Measurements from ENCODE around the gene EVL. TPM values are rescaled to one million over a fixed set of nuclear protein-coding genes. Genes with fewer than 3 reads are reported as not detected.
"Not testable (repeated sequence)": the region's sequence is repeated elsewhere in the genome, so short reads cannot be mapped to it uniquely, and the experiment has no call there.

The EVL gene
- total RNA-seq, 1 donor from 2014 or later, result 11.7 TPM

DNA sequence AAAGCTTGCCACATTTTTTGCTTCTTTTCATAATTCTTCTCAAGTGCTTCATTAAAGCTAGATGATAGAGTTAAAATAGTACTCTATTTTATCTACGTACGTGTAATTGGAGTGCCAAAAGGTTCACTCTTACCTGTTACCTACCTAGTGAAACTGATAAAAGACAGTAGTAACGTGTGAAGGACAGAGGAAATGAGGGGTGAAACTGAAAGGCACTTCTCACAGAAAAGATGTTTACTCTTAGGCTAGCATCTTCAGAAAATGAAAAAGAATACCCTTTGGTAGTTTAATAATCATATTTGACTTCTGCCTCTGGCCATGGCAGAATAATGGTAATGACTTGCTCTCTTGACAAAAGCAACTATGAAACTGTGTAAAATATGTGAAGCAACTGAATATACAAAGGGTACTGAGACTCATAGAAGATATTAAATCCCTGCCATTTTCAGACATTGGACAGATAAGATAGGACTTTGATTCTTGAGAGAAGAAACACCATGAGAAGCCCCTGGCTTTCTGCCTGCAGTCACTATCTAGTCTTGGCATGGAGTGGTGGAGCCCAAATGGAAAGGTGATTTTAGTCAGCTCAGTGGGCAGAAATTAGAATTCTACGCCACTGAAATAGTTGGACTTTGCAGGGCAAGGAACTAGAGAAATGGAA, 6.3 kb upstream of the EVL start:
- no peak overlapping the region for H3K4me3 ChIP-seq
- no peak for DNase-seq (ENCODE audit: low spot score in 2 of 2)
- TF ChIP-seq, protein P1, sequence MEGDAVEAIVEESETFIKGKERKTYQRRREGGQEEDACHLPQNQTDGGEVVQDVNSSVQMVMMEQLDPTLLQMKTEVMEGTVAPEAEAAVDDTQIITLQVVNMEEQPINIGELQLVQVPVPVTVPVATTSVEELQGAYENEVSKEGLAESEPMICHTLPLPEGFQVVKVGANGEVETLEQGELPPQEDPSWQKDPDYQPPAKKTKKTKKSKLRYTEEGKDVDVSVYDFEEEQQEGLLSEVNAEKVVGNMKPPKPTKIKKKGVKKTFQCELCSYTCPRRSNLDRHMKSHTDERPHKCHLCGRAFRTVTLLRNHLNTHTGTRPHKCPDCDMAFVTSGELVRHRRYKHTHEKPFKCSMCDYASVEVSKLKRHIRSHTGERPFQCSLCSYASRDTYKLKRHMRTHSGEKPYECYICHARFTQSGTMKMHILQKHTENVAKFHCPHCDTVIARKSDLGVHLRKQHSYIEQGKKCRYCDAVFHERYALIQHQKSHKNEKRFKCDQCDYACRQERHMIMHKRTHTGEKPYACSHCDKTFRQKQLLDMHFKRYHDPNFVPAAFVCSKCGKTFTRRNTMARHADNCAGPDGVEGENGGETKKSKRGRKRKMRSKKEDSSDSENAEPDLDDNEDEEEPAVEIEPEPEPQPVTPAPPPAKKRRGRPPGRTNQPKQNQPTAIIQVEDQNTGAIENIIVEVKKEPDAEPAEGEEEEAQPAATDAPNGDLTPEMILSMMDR (IDR thresholded peaks at IDR 0.05), result no peak
- no peaks in the 10 kb centered on the region for H3K4me1 ChIP-seq
- H3K9me3 ChIP-seq, result no peaks in the 10 kb centered on the region
- H3K36me3 ChIP-seq, result no peaks in the 10 kb centered on the region
- no peak overlapping the region for H3K27ac ChIP-seq
- no peaks in the 10 kb centered on the region for H3K27me3 ChIP-seq
- intact Hi-C loops (cut with DNase I), result loop anchor here (5.0 kb wide), 1 partner anchor 48 kb away; no protein-coding TSS in a partner anchor

DNA sequence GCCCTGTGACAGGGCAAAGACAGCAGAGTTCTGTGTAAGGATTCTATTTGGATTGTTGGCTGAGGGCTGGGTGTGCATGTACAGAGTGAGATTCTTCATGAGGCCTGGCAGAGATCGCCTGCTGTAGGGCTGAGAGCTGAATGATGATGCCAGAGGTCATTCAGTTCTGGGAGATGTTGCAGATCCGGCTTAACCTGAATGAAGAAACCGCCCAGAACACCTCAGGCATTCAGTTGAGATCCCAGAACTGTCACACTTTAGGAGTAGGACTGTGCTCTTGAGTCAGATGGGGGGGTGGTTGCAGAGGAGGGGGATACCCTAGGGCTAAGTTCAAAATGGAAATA, 5.8 kb upstream of the EVL start:
- Histone ChIP-seq H3K27me3 (no peaks in the 10 kb centered on the region), H3K4me1 (no peaks in the 10 kb centered on the region), H3K36me3 (no peaks in the 10 kb centered on the region), H3K9me3 (no peaks in the 10 kb centered on the region), H3K4me3 (no peak overlapping the region), H3K27ac (no peak overlapping the region)
- intact Hi-C loops (cut with DNase I), result loop anchor here (5.0 kb wide), 1 partner anchor 48 kb away; no protein-coding TSS in a partner anchor
- no peak for DNase-seq (ENCODE audit: low spot score in 2 of 2)
- TF ChIP-seq, protein P1 (IDR thresholded peaks at IDR 0.05), result no peak

DNA sequence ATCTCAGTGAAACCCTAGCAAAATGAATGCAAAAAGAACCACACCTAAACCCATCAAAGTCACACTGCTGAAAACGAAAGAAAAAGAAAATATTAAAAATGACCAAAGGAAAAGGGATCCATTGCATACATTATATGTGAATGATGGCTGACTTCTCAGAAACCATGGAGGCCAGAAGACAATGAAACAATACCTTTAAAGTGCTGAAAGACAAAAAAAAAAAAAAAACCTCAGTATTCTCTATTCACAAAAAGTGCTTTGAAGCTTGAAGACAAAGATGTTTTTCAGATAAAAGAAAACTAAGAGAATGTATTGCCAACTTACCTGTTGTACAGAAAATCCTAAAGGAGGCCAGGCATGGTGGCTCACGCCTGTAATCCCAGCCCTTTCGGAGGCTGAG, 4.5 kb upstream of the EVL start:
- Histone ChIP-seq H3K27me3 (no peaks in the 10 kb centered on the region), H3K4me3 (no peak overlapping the region), H3K4me1 (no peaks in the 10 kb centered on the region), H3K9me3 (no peaks in the 10 kb centered on the region), H3K36me3 (no peaks in the 10 kb centered on the region), H3K27ac (no peak overlapping the region)
- intact Hi-C loops (cut with DNase I), result no loop called here
- DNase-seq (ENCODE audit: low spot score in 2 of 2), result no peak
- TF ChIP-seq, protein P1 (IDR thresholded peaks at IDR 0.05), result no peak

DNA sequence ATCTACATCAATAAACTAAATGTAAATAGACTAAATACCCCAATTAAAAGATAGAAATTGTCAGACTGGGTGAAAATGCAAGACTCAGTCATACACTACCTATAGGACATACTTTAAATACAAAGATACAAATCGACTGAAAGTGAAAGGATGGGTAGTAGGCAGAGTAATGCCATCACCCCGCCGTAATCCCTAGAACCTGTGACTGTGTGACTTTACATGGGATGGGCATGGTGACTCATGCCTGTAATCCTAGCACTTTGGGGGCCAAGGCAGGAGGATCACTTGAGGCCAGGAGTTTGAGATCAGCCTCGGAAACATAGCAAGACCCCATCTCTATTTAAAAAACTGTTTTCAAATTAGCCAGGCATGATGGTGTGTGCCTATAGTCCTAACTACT, 2.6 kb upstream of the EVL start:
- TF ChIP-seq, protein P1 (IDR thresholded peaks at IDR 0.05), result no peak
- Histone ChIP-seq H3K36me3 (no peaks in the 10 kb centered on the region), H3K27ac (no peak overlapping the region), H3K9me3 (no peaks in the 10 kb centered on the region), H3K27me3 (no peaks in the 10 kb centered on the region), H3K4me1 (no peaks in the 10 kb centered on the region), H3K4me3 (no peak overlapping the region)
- intact Hi-C loops (cut with DNase I), result no loop called here
- no peak for DNase-seq (ENCODE audit: low spot score in 2 of 2)

DNA sequence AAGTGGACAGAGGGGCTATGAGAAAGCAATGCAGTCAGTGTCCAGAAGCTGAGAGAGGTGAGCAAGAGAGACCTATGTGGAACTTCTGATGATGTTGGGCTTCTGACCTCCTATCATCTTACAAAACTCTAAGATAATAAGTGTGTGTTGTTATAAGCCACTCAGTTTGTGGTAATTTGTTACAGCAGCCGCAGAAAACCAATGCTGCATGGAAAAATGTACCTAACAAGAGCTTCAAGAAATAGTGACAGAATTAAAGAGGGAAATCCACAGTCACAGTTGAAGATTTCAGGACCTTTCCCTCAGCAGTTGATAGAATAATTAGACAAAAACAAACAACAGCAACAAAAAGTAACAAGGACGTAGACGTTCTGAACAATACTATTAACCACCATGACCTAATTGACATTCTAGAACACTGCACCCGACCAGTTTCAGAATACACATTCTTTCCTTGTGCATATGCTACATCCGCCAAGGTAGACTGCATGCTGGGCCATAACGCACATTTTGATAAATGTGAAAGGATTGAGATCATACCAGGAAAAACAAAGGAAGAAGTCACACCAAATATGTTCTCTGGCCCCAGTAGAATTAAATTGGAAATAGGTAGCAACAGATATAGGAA, 1.8 kb upstream of the EVL start:
- no peaks in the 10 kb centered on the region for H3K9me3 ChIP-seq
- H3K27me3 ChIP-seq, result no peaks in the 10 kb centered on the region
- H3K27ac ChIP-seq, result no peak overlapping the region
- H3K36me3 ChIP-seq, result no peaks in the 10 kb centered on the region
- TF ChIP-seq, protein P1 (IDR thresholded peaks at IDR 0.05), result no peak
- no peak overlapping the region for H3K4me3 ChIP-seq
- no peaks in the 10 kb centered on the region for H3K4me1 ChIP-seq
- no peak for DNase-seq (ENCODE audit: low spot score in 2 of 2)
- intact Hi-C loops (cut with DNase I), result no loop called here

DNA sequence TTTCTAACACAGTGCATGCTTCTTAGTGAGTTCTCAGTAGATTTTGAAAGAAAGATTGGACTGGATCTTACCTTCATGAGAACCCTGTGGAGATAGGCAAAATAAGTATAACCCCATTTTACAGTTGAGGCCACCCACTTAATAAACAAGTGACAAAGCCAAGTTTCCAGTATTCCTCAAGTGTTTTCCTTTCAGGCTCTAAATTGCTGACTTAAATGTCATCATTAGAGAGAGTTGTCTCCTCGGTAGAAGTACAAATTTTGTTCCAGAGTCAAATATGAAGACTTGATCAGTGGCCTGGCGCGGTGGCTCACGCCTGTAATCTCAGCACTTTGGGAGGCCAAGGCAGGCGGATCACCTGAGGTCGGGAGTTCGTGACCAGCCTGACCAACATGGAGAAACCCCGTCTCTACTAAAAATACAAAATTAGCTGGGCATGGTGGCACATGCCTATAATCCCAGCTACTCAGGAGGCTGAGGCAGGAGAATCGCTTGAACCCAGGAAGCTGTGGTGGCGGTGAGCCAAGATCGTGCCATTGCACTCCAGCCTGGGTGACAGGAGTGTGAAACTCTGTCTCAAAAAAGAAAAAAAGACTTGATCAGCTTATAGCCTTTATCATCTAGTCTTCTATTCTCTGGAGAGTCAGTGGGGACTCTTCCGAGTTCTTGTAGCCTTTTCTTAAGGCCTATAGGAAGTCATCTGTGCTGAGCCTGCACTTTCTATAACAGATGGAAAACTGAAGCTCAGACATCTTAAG, 708 bp upstream of the EVL start:
- DNase-seq (ENCODE audit: low spot score in 2 of 2); H3K9me3 ChIP-seq; intact Hi-C loops (cut with DNase I); H3K36me3 ChIP-seq; H3K4me1 ChIP-seq; H3K27me3 ChIP-seq: not testable (repeated sequence)
- H3K4me3 ChIP-seq, result peak overlapping the region in 1 of 2 donors; percentile 15
- H3K27ac ChIP-seq, result peak overlapping the region in 1 of 2 donors; percentile 32
